Suprapubic skin (tissue), 4 donors: ENCODE data around the gene COQ7. TPM values are rescaled to one million over a fixed set of nuclear protein-coding genes. Genes with fewer than 3 reads are reported as not detected.

Experiments
- DNase-seq, 2 donors: peaks; one replicate each; pipeline ENCODE4 v3.0.0-alpha.2; 2019; ENCODE audit warnings: low spot score in 2 of 2
- H3K27ac ChIP-seq: fragments of 200-600 bp; sonication (generic); one replicate; pipeline ENCODE4 v1.5.1; 2019
- H3K27me3 ChIP-seq: fragments of 200-600 bp; sonication (generic); one replicate; pipeline ENCODE4 v1.5.1; 2019
- H3K36me3 ChIP-seq: fragments of 200-600 bp; sonication (generic); one replicate; pipeline ENCODE4 v1.5.1; 2019
- H3K4me1 ChIP-seq: fragments of 200-600 bp; sonication (generic); one replicate; pipeline ENCODE4 v1.5.1; 2019
- H3K4me3 ChIP-seq: fragments of 200-600 bp; sonication (generic); one replicate; pipeline ENCODE4 v1.5.1; 2019; ENCODE audit warnings: mild to moderate bottlenecking
- H3K9me3 ChIP-seq: fragments of 200-600 bp; sonication (generic); one replicate; pipeline ENCODE4 v1.5.1; 2019
- EP300 ChIP-seq: sonication (generic); formaldehyde crosslinking; IDR thresholded peaks from one replicate; pipeline ENCODE4 v1.6.1; 2017; ENCODE audit warnings: antibody characterized with exemption
- POLR2A ChIP-seq, 2 donors: fragments of 450-650 bp; IDR thresholded peaks; one replicate each; pipeline ENCODE4 v1.6.1; 2017; ENCODE audit warnings: antibody characterized with exemption in 2 of 2, mild to moderate bottlenecking in 2 of 2, moderate library complexity in 2 of 2
- POLR2AphosphoS5 ChIP-seq, 3 donors: sonication (generic); formaldehyde crosslinking; IDR thresholded peaks; one replicate each; pipeline ENCODE4 v1.6.1; 2017; ENCODE audit warnings: antibody characterized with exemption in 3 of 3
- WGBS: methylation state at CpG from one replicate; pipeline ENCODE4 v1.1.5; 2018; 5-methylcytosine and 5-hydroxymethylcytosine counted together
- total RNA-seq, 4 donors: library from RNA; depleted of rRNA; stranded (reverse); fragments of >200 nt; gene quantifications; one replicate each; pipeline ENCODE4 v1.1.0, GENCODE V29; 2016
- TF ChIP-seq, protein P1 (sequence below), 2 donors: fragments of 200-600 bp in 1 of 2; fragments of 450-650 bp in 1 of 2; sonication (generic) in 1 of 2; IDR thresholded peaks; one replicate each; pipeline ENCODE4 v1.5.1; 2016 to 2019; ENCODE audit warnings: antibody characterized with exemption in 2 of 2, mild to moderate bottlenecking in 1 of 2, moderate library complexity in 1 of 2

COQ7 gene
- total RNA-seq, 4 donors from 2014 or later = 7.6 to 19.2 (median 12.0) TPM

- no peaks in the 10 kb centered on the region for H3K36me3 ChIP-seq
- H3K9me3 ChIP-seq = no peaks in the 10 kb centered on the region
- H3K4me3 ChIP-seq = no peak overlapping the region
- H3K4me1 ChIP-seq = peaks cover 3% of the 10 kb centered on the region
- TF ChIP-seq POLR2AphosphoS5 (IDR thresholded peaks at IDR 0.05) (no peak), EP300 (no peak), POLR2A (IDR thresholded peaks at IDR 0.05) (no peak)
- TF ChIP-seq, protein P1, sequence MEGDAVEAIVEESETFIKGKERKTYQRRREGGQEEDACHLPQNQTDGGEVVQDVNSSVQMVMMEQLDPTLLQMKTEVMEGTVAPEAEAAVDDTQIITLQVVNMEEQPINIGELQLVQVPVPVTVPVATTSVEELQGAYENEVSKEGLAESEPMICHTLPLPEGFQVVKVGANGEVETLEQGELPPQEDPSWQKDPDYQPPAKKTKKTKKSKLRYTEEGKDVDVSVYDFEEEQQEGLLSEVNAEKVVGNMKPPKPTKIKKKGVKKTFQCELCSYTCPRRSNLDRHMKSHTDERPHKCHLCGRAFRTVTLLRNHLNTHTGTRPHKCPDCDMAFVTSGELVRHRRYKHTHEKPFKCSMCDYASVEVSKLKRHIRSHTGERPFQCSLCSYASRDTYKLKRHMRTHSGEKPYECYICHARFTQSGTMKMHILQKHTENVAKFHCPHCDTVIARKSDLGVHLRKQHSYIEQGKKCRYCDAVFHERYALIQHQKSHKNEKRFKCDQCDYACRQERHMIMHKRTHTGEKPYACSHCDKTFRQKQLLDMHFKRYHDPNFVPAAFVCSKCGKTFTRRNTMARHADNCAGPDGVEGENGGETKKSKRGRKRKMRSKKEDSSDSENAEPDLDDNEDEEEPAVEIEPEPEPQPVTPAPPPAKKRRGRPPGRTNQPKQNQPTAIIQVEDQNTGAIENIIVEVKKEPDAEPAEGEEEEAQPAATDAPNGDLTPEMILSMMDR (IDR thresholded peaks at IDR 0.05) = no peak
- 68% methylated on average over 4 of the region's 4 CpGs for WGBS
- H3K27me3 ChIP-seq = no peaks in the 10 kb centered on the region
- H3K27ac ChIP-seq = no peak overlapping the region
- DNase-seq = no peak
These were observed 4.7 kb upstream of the COQ7 start for GRCh38 chr16:19062706-19063105.

GRCh38 chr16:19066988-19067348 is 446 bp upstream of the COQ7 start:
- WGBS = 58% methylated on average over 9 of the region's 9 CpGs
- Histone ChIP-seq H3K27ac (peak overlapping the region; percentile 100), H3K4me3 (peak overlapping the region; percentile 85), H3K4me1 (peaks cover 18% of the 10 kb centered on the region), H3K27me3 (no peaks in the 10 kb centered on the region), H3K9me3 (no peaks in the 10 kb centered on the region), H3K36me3 (peaks cover 4% of the 10 kb centered on the region)
- TF ChIP-seq POLR2AphosphoS5 (IDR thresholded peaks at IDR 0.05) = no peak
- TF ChIP-seq EP300 = no peak
- TF ChIP-seq, protein P1 (IDR thresholded peaks at IDR 0.05) = no peak
- TF ChIP-seq POLR2A (IDR thresholded peaks at IDR 0.05) = no peak
- no peak for DNase-seq

DNA sequence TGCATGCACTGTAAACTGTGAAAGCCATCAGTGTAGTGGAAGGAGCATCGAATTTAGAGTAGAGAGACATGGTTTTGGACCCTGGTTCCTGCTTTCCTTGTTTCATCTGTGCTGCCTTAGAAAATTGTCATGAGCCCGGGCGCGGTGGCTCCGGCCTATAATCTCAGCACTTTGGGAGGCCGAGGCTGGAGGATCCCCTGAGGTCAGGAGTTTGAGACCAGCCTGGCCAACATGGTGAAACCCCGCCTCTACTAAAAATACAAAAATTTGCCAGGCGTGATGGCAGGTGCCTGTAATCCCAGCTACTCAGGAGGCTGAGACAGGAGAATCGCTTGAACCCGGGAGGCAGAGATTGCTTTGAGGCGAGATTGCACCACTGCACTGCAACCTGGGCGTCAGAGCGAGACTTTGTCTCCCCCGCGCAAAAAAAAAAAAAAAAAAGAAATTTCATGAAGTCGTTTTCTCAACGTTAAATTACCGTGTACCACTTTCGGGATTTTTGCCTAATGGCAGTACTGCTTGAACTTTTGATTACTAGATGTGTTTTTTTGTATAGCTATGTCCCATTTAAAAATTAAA is 912 bp downstream of the COQ7 start:
- DNase-seq = peak in 1 of 2 donors; percentile 22
- Histone ChIP-seq H3K27ac (peak overlapping the region; percentile 100), H3K27me3 (no peaks in the 10 kb centered on the region), H3K4me3 (peak overlapping the region; percentile 85), H3K36me3 (peaks cover 14% of the 10 kb centered on the region), H3K4me1 (peaks cover 18% of the 10 kb centered on the region), H3K9me3 (no peaks in the 10 kb centered on the region)
- 45% methylated on average over 19 of the region's 19 CpGs for WGBS
- TF ChIP-seq EP300 (no peak), POLR2AphosphoS5 (IDR thresholded peaks at IDR 0.05) (no peak), POLR2A (IDR thresholded peaks at IDR 0.05) (no peak)
- TF ChIP-seq, protein P1 (IDR thresholded peaks at IDR 0.05) = no peak

- 81% methylated on average over 19 of the region's 21 CpGs for WGBS
- TF ChIP-seq, protein P1 (IDR thresholded peaks at IDR 0.05) = peak; percentile 40 to 70
- no peak for TF ChIP-seq POLR2A (IDR thresholded peaks at IDR 0.05)
- peak in 1 of 2 donors; percentile 69 for DNase-seq
- H3K27me3 ChIP-seq = no peaks in the 10 kb centered on the region
- no peak overlapping the region for H3K4me3 ChIP-seq
- H3K9me3 ChIP-seq = no peaks in the 10 kb centered on the region
- H3K4me1 ChIP-seq = peaks cover 15% of the 10 kb centered on the region
- H3K27ac ChIP-seq = no peak overlapping the region
- peaks cover 52% of the 10 kb centered on the region for H3K36me3 ChIP-seq
These were observed 4.7 kb downstream of the COQ7 start for GRCh38 chr16:19071811-19072777.

- peaks cover 63% of the 10 kb centered on the region for H3K36me3 ChIP-seq
- DNase-seq = no peak
- WGBS = 89% methylated on average over 3 of the region's 3 CpGs
These were observed 5.9 kb downstream of the COQ7 start for GRCh38 chr16:19073344-19073743.

More at GRCh38 chr16:19073344-19073743, 5.9 kb downstream of the COQ7 start:
- Histone ChIP-seq H3K27ac (no peak overlapping the region), H3K9me3 (no peaks in the 10 kb centered on the region), H3K27me3 (no peaks in the 10 kb centered on the region), H3K4me1 (peaks cover 11% of the 10 kb centered on the region), H3K4me3 (no peak overlapping the region)
- no peak for TF ChIP-seq POLR2AphosphoS5 (IDR thresholded peaks at IDR 0.05)
- no peak for TF ChIP-seq EP300
- no peak for TF ChIP-seq POLR2A (IDR thresholded peaks at IDR 0.05)
- TF ChIP-seq, protein P1 (IDR thresholded peaks at IDR 0.05) = no peak
